ENCODE results near the gene AKR1C8.

DNA sequence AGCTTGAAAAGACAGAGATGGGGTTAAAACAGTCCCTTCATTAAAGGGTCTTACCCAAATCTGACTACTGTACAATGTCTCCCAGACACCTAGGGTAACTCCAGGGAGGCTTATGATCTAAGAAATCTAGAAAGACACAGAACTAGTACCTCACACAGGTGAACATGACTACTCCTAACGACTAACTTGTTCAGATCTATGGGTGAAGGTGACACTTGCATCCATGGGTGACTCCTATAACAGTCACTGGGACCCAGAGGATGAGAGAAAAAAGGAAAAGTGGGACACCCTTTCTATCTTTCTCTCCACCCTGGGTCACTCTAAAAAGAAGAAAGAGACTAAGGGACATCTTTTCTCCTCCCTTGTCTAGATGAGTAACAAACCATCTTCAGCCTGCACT is 19.2 kb downstream of the AKR1C8 start:
- TF ChIP-seq, protein P1, sequence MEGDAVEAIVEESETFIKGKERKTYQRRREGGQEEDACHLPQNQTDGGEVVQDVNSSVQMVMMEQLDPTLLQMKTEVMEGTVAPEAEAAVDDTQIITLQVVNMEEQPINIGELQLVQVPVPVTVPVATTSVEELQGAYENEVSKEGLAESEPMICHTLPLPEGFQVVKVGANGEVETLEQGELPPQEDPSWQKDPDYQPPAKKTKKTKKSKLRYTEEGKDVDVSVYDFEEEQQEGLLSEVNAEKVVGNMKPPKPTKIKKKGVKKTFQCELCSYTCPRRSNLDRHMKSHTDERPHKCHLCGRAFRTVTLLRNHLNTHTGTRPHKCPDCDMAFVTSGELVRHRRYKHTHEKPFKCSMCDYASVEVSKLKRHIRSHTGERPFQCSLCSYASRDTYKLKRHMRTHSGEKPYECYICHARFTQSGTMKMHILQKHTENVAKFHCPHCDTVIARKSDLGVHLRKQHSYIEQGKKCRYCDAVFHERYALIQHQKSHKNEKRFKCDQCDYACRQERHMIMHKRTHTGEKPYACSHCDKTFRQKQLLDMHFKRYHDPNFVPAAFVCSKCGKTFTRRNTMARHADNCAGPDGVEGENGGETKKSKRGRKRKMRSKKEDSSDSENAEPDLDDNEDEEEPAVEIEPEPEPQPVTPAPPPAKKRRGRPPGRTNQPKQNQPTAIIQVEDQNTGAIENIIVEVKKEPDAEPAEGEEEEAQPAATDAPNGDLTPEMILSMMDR (conservative IDR thresholded peaks at IDR 0.05): no peak
- no peak for TF ChIP-seq EZH2 (IDR thresholded peaks at IDR 0.05; ENCODE audit: low read depth)

All from PC-9 (cell line).